Panc1 (cell line): ENCODE measurements around the gene PPTC7. TPM values are rescaled to one million over a fixed set of nuclear protein-coding genes. Genes with fewer than 3 reads are reported as not detected.

ENCODE experiments used
- ATAC-seq: fragments of 200-7000 bp; cut with Tn5 transposase; 2 replicates; pipeline ENCODE4 v1.9.1; 2020; ENCODE audit warnings: mild to moderate bottlenecking, moderate library complexity
- BruUV-seq: library from RNA; stranded (reverse); fragments of 400-500 nt; replicated peaks from 2 replicates; lab custom pipeline; 2021; lab: Mats Ljungman, UMichigan
- CTCF ChIA-PET: fragments of 300-600 bp; sonication (Branson Sonifier 250); formaldehyde crosslinking; loops from one replicate; lab custom pipeline; 2022; ENCODE audit warnings: antibody characterized with exemption; lab: Charles Lee
- POLR2A ChIA-PET: fragments of 300-600 bp; sonication (Branson Sonifier 250); formaldehyde crosslinking; loops from one replicate; lab custom pipeline; 2022; ENCODE audit warnings: antibody characterized with exemption; lab: Charles Lee
- DNase-seq: peaks from one replicate; pipeline ENCODE4 v3.0.0-alpha.2; 2010; ENCODE audit warnings: low read depth, low spot score
- H3K27ac ChIP-seq: 2 replicates; pipeline ENCODE4 v1.5.1; 2011; ENCODE audit warnings: mild to moderate bottlenecking, low read length, inconsistent platforms
- H3K27me3 ChIP-seq: fragments of 200-500 bp; sonication (Bioruptor generic); 2 replicates; pipeline ENCODE4 v1.6.0; 2014; ENCODE audit warnings: low read length, inconsistent platforms; ENCODE audit not compliant: control insufficient read depth, insufficient read depth
- H3K36me3 ChIP-seq: fragments of 200-500 bp; sonication (Bioruptor generic); 2 replicates; pipeline ENCODE4 v1.5.1; 2014; ENCODE audit warnings: inconsistent platforms, mild to moderate bottlenecking, low read length, moderate library complexity; ENCODE audit not compliant: control insufficient read depth, insufficient read depth
- H3K4me1 ChIP-seq: 2 replicates; pipeline ENCODE4 v1.5.1; 2011; ENCODE audit warnings: inconsistent platforms, mild to moderate bottlenecking, low read length, moderate library complexity; ENCODE audit not compliant: control insufficient read depth, insufficient read depth
- H3K4me3 ChIP-seq, 2 experiments: 2 replicates each; pipeline ENCODE4 v1.5.1; 2011 to 2012; ENCODE audit warnings: low read depth in 2 of 2, low read length in 2 of 2, mild to moderate bottlenecking in 2 of 2, inconsistent platforms in 1 of 2, moderate library complexity in 1 of 2
- H3K9me3 ChIP-seq: fragments of 200-500 bp; sonication (Bioruptor generic); 2 replicates; pipeline ENCODE4 v1.5.1; 2014; ENCODE audit warnings: low read depth, mild to moderate bottlenecking, inconsistent platforms, low read length, moderate library complexity; ENCODE audit not compliant: control insufficient read depth, insufficient read depth
- POLR2AphosphoS5 ChIP-seq: IDR thresholded peaks from 2 replicates; pipeline ENCODE4 v1.6.1; 2012; ENCODE audit warnings: mild to moderate bottlenecking, low read depth, low read length, moderate library complexity
- SIN3A ChIP-seq: IDR thresholded peaks from 2 replicates; pipeline ENCODE4 v1.6.1; 2012; ENCODE audit warnings: low read depth, mild to moderate bottlenecking, low read length, moderate library complexity, borderline replicate concordance; ENCODE audit not compliant: insufficient read depth
- TCF7L2 ChIP-seq: IDR thresholded peaks from 2 replicates; pipeline ENCODE4 v1.6.1; 2011; ENCODE audit warnings: mild to moderate bottlenecking, low read depth, low read length, inconsistent platforms
- in situ Hi-C: cut with HindIII; loops from 2 replicates; pipeline ENCODE4 v1.10.0; 2016; ENCODE audit warnings: low sequenced_read_pairs, low pct_unique_long_range_greater_than_20kb
- intact Hi-C: fragments of 100-400 bp; cut with micrococcal nuclease; formaldehyde crosslinking; loops from one replicate; pipeline ENCODE4 v1.10.0; 2022; ENCODE audit not compliant: unreplicated experiment
- total RNA-seq: library from RNA; stranded (reverse); gene quantifications from one replicate; pipeline ENCODE4 v1.2.1, GENCODE V29; 2021; ENCODE audit not compliant: unreplicated experiment
- TF ChIP-seq, protein P1 (sequence below), 2 experiments: IDR thresholded peaks; 2 replicates each; pipeline ENCODE4 v1.6.1; 2011 to 2012; ENCODE audit warnings: low read depth in 2 of 2, control low read depth in 1 of 2, low read length in 1 of 2, mild to moderate bottlenecking in 1 of 2, moderate library complexity in 1 of 2; ENCODE audit not compliant: insufficient read depth in 1 of 2
- TF ChIP-seq, protein P2 (sequence below): fragments of 450-650 bp; IDR thresholded peaks from 2 replicates; pipeline ENCODE4 v1.5.1; 2017; ENCODE audit warnings: mild to moderate bottlenecking

The PPTC7 gene
- total RNA-seq, 1 experiment from 2014 or later: 18.4 TPM

DNA sequence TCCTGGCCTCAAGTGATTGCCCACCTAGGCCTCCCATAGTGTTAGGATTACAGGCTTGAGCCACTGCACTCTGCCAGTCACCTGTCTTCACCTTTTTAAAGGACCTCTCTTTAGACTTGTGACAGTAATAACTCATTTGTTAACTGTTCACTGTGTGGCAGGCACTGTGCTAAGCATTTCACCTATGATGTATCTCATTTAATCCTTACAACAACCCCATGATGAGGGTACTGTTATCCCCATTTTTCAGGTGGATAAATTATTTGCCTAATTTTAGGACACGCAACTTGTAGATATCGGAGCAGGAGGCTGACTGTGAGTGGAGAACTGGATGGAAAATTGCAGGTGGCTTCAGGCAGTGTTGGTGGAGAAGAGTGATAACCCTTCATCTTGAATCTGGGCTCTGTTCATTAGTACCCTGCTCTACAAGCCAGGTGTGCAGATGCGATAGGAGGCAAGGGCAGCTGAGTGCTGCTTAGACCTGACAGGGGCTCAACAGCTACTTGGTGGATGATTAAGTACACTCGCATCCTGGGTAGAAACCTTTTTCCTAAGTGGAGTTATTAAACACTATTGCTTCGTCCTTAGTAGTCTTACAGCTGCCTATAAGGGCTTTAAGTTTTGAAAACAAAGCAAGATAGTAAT lies 33.5 kb upstream of the PPTC7 start:
- Histone ChIP-seq H3K27me3 (no peaks in the 10 kb centered on the region), H3K36me3 (no peaks in the 10 kb centered on the region), H3K4me1 (0 out of 2 replicates have a peak, but pooled peaks cover 3% of the 10 kb centered on the region), H3K9me3 (no peaks in the 10 kb centered on the region), H3K4me3 (no peak overlapping the region), H3K27ac (no peak overlapping the region)
- ChIA-PET CTCF (no interaction called here), POLR2A (interaction anchor here (0.7 kb wide), 1 partner anchor 121 kb away, joined by 3 read pairs; no protein-coding TSS in a partner anchor)
- in situ Hi-C loops (no loop called here), intact Hi-C loops (loop anchor here (10.0 kb wide), 1 partner anchor 78 kb away; no protein-coding TSS in a partner anchor)
- no peak for DNase-seq
- no TSS peak for BruUV-seq
- no peak for ATAC-seq
- TF ChIP-seq, protein P1, sequence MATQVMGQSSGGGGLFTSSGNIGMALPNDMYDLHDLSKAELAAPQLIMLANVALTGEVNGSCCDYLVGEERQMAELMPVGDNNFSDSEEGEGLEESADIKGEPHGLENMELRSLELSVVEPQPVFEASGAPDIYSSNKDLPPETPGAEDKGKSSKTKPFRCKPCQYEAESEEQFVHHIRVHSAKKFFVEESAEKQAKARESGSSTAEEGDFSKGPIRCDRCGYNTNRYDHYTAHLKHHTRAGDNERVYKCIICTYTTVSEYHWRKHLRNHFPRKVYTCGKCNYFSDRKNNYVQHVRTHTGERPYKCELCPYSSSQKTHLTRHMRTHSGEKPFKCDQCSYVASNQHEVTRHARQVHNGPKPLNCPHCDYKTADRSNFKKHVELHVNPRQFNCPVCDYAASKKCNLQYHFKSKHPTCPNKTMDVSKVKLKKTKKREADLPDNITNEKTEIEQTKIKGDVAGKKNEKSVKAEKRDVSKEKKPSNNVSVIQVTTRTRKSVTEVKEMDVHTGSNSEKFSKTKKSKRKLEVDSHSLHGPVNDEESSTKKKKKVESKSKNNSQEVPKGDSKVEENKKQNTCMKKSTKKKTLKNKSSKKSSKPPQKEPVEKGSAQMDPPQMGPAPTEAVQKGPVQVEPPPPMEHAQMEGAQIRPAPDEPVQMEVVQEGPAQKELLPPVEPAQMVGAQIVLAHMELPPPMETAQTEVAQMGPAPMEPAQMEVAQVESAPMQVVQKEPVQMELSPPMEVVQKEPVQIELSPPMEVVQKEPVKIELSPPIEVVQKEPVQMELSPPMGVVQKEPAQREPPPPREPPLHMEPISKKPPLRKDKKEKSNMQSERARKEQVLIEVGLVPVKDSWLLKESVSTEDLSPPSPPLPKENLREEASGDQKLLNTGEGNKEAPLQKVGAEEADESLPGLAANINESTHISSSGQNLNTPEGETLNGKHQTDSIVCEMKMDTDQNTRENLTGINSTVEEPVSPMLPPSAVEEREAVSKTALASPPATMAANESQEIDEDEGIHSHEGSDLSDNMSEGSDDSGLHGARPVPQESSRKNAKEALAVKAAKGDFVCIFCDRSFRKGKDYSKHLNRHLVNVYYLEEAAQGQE (IDR thresholded peaks at IDR 0.05; ENCODE audit: insufficient read depth in 1 of 2, low read depth in 2 of 2, low read length in 1 of 2): no peak
- TF ChIP-seq, protein P2, sequence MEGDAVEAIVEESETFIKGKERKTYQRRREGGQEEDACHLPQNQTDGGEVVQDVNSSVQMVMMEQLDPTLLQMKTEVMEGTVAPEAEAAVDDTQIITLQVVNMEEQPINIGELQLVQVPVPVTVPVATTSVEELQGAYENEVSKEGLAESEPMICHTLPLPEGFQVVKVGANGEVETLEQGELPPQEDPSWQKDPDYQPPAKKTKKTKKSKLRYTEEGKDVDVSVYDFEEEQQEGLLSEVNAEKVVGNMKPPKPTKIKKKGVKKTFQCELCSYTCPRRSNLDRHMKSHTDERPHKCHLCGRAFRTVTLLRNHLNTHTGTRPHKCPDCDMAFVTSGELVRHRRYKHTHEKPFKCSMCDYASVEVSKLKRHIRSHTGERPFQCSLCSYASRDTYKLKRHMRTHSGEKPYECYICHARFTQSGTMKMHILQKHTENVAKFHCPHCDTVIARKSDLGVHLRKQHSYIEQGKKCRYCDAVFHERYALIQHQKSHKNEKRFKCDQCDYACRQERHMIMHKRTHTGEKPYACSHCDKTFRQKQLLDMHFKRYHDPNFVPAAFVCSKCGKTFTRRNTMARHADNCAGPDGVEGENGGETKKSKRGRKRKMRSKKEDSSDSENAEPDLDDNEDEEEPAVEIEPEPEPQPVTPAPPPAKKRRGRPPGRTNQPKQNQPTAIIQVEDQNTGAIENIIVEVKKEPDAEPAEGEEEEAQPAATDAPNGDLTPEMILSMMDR: no peak
- TF ChIP-seq SIN3A (no peak), POLR2AphosphoS5 (no peak), TCF7L2 (no peak)

DNA sequence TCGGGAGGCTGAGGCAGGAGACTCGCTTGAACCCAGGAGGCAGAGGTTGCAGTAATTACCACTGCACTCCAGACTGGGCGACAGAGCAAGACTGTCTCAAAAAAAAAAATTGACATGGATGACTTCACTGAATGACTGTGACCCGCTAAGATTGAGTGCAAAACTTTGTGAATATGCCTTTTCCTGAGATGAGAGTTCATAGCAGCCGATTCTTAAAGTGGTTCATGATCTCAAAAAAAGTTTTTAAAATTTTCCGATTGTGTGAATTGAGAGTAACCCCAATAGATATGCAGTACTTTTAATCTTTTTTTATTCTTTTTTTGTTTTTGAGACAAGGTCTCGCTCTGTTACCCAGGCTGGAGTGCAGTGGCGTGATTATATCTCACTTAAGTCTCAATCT lies 32.1 kb upstream of the PPTC7 start:
- Histone ChIP-seq H3K9me3 (no peaks in the 10 kb centered on the region), H3K4me3 (no peak overlapping the region), H3K27ac (no peak overlapping the region), H3K36me3 (no peaks in the 10 kb centered on the region), H3K27me3 (no peaks in the 10 kb centered on the region), H3K4me1 (0 out of 2 replicates have a peak, but pooled peaks cover 3% of the 10 kb centered on the region)
- intact Hi-C loops (loop anchor here (10.0 kb wide), 1 partner anchor 80 kb away; no protein-coding TSS in a partner anchor), in situ Hi-C loops (no loop called here)
- ATAC-seq (no peak), DNase-seq (no peak)
- CTCF ChIA-PET: no interaction called here
- no TSS peak for BruUV-seq
- POLR2A ChIA-PET: no interaction called here
- TF ChIP-seq, protein P2: no peak
- TF ChIP-seq TCF7L2: no peak
- TF ChIP-seq SIN3A: no peak
- TF ChIP-seq, protein P1 (IDR thresholded peaks at IDR 0.05; ENCODE audit: insufficient read depth in 1 of 2, low read depth in 2 of 2, low read length in 1 of 2): no peak
- no peak for TF ChIP-seq POLR2AphosphoS5
